ENCODE results near the gene STAB2.

STAB2 gene

DNA sequence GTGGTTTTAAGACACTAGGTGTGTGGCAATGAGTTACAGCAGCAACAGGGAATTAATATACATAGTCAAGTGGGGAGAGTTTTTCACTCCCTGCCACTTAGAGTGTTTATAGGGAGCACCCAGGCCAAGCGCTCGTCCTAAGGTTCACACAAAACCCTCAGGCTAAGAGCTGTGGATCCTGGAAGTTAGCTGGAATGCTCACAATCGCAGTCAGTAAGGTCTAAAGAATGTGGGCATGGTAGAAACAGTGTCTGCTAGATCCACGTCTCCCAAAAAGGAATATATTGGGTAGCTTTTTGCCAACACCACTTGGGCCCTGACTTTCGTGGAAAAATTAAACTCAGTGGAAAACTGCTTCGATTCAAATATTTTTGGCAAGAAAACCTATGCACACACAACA lies 36.6 kb downstream of the STAB2 start:
- Mint-ChIP-seq H3K27me3 (no peaks in the 10 kb centered on the region), H3K27ac (no peak overlapping the region), H3K4me3 (no peak overlapping the region), H3K9me3 (no peaks in the 10 kb centered on the region), H3K36me3 (ENCODE audit: low read depth) (no peaks in the 10 kb centered on the region), H3K4me1 (ENCODE audit: low read depth) (no peaks in the 10 kb centered on the region)

GRCh38 chr12:103626498-103626897 lies 39.4 kb downstream of the STAB2 start:
- Mint-ChIP-seq H3K4me1 (ENCODE audit: low read depth) (no peaks in the 10 kb centered on the region), H3K36me3 (ENCODE audit: low read depth) (no peaks in the 10 kb centered on the region), H3K27me3 (no peaks in the 10 kb centered on the region), H3K4me3 (no peak overlapping the region), H3K27ac (no peak overlapping the region), H3K9me3 (no peaks in the 10 kb centered on the region)

DNA sequence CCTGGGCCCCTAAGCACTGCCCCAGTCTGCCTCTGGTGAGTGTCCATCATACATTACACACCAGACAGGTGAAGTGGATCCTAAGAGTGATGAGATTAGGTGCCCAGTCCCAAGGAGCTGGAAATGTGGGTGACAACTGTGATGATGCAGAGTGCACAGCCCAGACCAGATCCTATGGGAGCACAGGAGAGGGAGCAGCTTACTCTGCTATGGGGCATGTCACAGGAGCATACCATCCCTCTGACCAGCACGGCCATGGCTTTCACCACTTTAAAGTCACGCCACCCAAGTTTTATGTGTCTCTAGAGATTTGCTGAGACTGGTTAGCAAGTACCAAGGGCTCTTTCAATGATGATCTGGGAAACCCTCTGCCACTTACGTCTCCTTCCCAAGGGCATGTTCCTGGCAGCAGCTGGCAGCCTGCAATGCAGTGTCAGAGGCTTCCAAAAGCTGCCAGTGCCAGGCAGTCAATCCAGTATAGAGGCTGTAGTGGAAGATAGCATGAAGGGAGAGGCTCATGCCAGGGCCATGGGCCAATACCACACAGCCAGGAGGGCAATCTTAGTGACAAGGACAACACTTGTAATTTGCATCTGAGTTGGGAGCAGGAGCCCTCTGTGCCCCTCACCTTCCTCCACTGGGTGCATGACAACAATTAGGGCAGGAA lies 40.2 kb downstream of the STAB2 start:
- Mint-ChIP-seq H3K36me3 (ENCODE audit: low read depth) (no peaks in the 10 kb centered on the region), H3K4me3 (no peak overlapping the region), H3K27me3 (no peaks in the 10 kb centered on the region), H3K27ac (no peak overlapping the region), H3K4me1 (ENCODE audit: low read depth) (no peaks in the 10 kb centered on the region), H3K9me3 (no peaks in the 10 kb centered on the region)

DNA sequence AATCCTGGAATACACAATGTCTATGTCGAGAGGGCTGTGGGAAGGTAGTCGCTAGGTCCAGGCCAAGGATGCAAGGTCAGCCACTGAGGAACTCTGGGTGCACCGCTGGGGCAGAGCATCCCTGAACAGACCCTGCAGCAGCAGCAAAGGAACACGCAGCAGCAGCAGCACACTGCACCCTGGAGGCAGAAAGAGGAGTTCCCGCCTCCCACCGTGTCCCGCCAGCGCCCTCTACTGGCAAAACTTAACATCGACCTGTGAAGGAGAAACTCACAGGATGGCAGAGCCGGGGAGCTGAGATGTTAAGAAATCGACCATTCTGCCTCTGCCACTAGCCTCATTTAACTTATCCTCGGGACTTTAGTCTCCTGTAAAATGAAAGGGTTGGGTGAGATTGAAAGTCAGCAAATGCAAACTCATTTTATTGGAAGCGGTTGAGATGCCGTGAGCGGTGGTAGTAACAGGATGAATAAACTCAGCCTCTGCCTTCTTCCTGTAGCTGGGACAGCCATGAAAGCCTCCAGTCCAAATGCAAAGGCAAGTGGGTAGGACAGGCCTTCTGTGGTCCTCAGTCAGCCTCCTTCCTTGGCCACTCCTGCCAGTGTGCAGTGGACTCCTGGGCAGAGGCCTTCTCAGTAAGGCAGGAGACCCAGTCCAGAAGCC lies 45.6 kb downstream of the STAB2 start:
- Mint-ChIP-seq H3K4me1 (ENCODE audit: low read depth) (no peaks in the 10 kb centered on the region), H3K27me3 (peaks cover 3% of the 10 kb centered on the region), H3K4me3 (no peak overlapping the region), H3K36me3 (ENCODE audit: low read depth) (no peaks in the 10 kb centered on the region), H3K9me3 (no peaks in the 10 kb centered on the region), H3K27ac (no peak overlapping the region)

DNA sequence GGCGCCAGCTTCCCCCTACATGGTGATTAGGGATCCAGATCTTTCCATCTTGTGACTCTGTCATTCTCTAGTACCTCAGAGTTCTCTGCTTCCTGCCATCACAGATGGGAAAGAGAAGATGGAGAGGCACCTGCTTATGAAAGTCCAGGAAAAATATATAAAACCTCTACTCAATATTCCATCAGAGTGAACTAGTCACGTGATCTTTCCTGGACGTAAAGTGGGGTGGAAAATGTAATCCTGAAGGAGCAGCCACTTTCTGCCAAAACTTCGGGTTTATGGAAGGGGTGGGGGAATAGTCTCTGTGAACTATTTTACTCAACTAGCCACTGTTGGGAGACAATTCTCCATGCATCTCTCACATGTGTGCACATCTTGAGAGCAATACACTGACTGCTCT lies 47.7 kb downstream of the STAB2 start:
- Mint-ChIP-seq H3K4me1 (ENCODE audit: low read depth) (no peaks in the 10 kb centered on the region), H3K36me3 (ENCODE audit: low read depth) (no peaks in the 10 kb centered on the region), H3K27me3 (peaks cover 9% of the 10 kb centered on the region), H3K9me3 (no peaks in the 10 kb centered on the region), H3K4me3 (no peak overlapping the region), H3K27ac (no peak overlapping the region)

GRCh38 chr12:103635419-103635818 lies 48.3 kb downstream of the STAB2 start:
- Mint-ChIP-seq H3K9me3 (no peaks in the 10 kb centered on the region), H3K27me3 (peaks cover 9% of the 10 kb centered on the region), H3K4me3 (no peak overlapping the region), H3K36me3 (ENCODE audit: low read depth) (no peaks in the 10 kb centered on the region), H3K27ac (no peak overlapping the region), H3K4me1 (ENCODE audit: low read depth) (no peaks in the 10 kb centered on the region)

GRCh38 chr12:103637021-103637420 lies 49.9 kb downstream of the STAB2 start:
- Mint-ChIP-seq H3K9me3 (no peaks in the 10 kb centered on the region), H3K27me3 (peaks cover 9% of the 10 kb centered on the region), H3K4me3 (no peak overlapping the region), H3K4me1 (ENCODE audit: low read depth) (no peaks in the 10 kb centered on the region), H3K27ac (no peak overlapping the region), H3K36me3 (ENCODE audit: low read depth) (no peaks in the 10 kb centered on the region)

DNA sequence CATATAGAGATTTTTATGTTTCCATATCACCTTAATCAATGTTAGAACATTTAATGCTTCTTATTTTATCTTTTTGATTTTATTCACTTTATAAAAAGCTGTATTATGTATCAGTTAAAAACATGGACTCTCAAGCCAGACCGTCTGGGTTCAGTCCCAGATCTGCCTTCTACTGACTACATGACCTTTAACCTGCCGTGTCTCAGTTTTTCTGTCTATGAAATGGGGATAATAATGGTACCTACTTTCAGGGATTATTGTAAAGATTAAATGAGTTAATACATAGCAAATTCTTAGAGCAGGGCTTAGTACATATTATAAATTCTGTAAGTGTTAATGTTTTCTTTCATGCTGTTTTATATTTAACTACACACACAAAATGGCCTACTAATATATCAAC lies 50.4 kb downstream of the STAB2 start:
- Mint-ChIP-seq H3K36me3 (ENCODE audit: low read depth) (no peaks in the 10 kb centered on the region), H3K9me3 (no peaks in the 10 kb centered on the region), H3K4me1 (ENCODE audit: low read depth) (no peaks in the 10 kb centered on the region), H3K27ac (no peak overlapping the region), H3K4me3 (no peak overlapping the region), H3K27me3 (peaks cover 9% of the 10 kb centered on the region)

- Mint-ChIP-seq H3K27me3 (peaks cover 9% of the 10 kb centered on the region), H3K4me1 (ENCODE audit: low read depth) (no peaks in the 10 kb centered on the region), H3K36me3 (ENCODE audit: low read depth) (no peaks in the 10 kb centered on the region), H3K4me3 (no peak overlapping the region), H3K27ac (no peak overlapping the region), H3K9me3 (no peaks in the 10 kb centered on the region)
Observed at GRCh38 chr12:103639983-103640382, 52.9 kb downstream of the STAB2 start.

GRCh38 chr12:103640410-103640809 lies 53.3 kb downstream of the STAB2 start:
- H3K4me3 Mint-ChIP-seq = no peak overlapping the region
- peaks cover 9% of the 10 kb centered on the region for H3K27me3 Mint-ChIP-seq
- no peaks in the 10 kb centered on the region for H3K9me3 Mint-ChIP-seq
- no peaks in the 10 kb centered on the region for H3K4me1 Mint-ChIP-seq (ENCODE audit: low read depth)
- H3K27ac Mint-ChIP-seq = no peak overlapping the region
- H3K36me3 Mint-ChIP-seq (ENCODE audit: low read depth) = no peaks in the 10 kb centered on the region

- H3K36me3 Mint-ChIP-seq (ENCODE audit: low read depth) = no peaks in the 10 kb centered on the region
- H3K9me3 Mint-ChIP-seq = no peaks in the 10 kb centered on the region
- H3K27ac Mint-ChIP-seq = no peak overlapping the region
- H3K27me3 Mint-ChIP-seq = peaks cover 9% of the 10 kb centered on the region
- H3K4me1 Mint-ChIP-seq (ENCODE audit: low read depth) = no peaks in the 10 kb centered on the region
- H3K4me3 Mint-ChIP-seq = no peak overlapping the region
Observed at GRCh38 chr12:103640831-103641230, 53.8 kb downstream of the STAB2 start.

- Mint-ChIP-seq H3K27me3 (peaks cover 15% of the 10 kb centered on the region), H3K36me3 (ENCODE audit: low read depth) (no peaks in the 10 kb centered on the region), H3K4me3 (no peak overlapping the region), H3K4me1 (ENCODE audit: low read depth) (no peaks in the 10 kb centered on the region), H3K9me3 (no peaks in the 10 kb centered on the region), H3K27ac (no peak overlapping the region)
Observed at GRCh38 chr12:103642240-103642864, 55.3 kb downstream of the STAB2 start.

- no peak overlapping the region for H3K27ac Mint-ChIP-seq
- no peaks in the 10 kb centered on the region for H3K4me1 Mint-ChIP-seq (ENCODE audit: low read depth)
- H3K36me3 Mint-ChIP-seq (ENCODE audit: low read depth) = no peaks in the 10 kb centered on the region
- H3K9me3 Mint-ChIP-seq = no peaks in the 10 kb centered on the region
- peaks cover 15% of the 10 kb centered on the region for H3K27me3 Mint-ChIP-seq
- no peak overlapping the region for H3K4me3 Mint-ChIP-seq
Observed at GRCh38 chr12:103645202-103645601, 58.1 kb downstream of the STAB2 start.

GRCh38 chr12:103647267-103647666 lies 60.2 kb downstream of the STAB2 start:
- Mint-ChIP-seq H3K4me1 (ENCODE audit: low read depth) (no peaks in the 10 kb centered on the region), H3K36me3 (ENCODE audit: low read depth) (no peaks in the 10 kb centered on the region), H3K27me3 (peaks cover 18% of the 10 kb centered on the region), H3K4me3 (no peak overlapping the region), H3K9me3 (no peaks in the 10 kb centered on the region), H3K27ac (no peak overlapping the region)

- Mint-ChIP-seq H3K9me3 (peaks cover 10% of the 10 kb centered on the region), H3K36me3 (ENCODE audit: low read depth) (no peaks in the 10 kb centered on the region), H3K27me3 (peaks cover 14% of the 10 kb centered on the region), H3K27ac (no peak overlapping the region), H3K4me1 (ENCODE audit: low read depth) (peaks cover 6% of the 10 kb centered on the region), H3K4me3 (no peak overlapping the region)
Observed at GRCh38 chr12:103652808-103653207, 65.7 kb downstream of the STAB2 start.

All from stimulated activated naive CD8-positive, alpha-beta T cell treated with anti-CD3 and anti-CD28 coated beads, Interleukin-15, Interleukin-2, amounts not matched to agents 100 ng/mL and 50 ng/mL, for 24 hours (primary cell).